Measurements from ENCODE around the gene TMEM38A.

Gene TMEM38A, protein sequence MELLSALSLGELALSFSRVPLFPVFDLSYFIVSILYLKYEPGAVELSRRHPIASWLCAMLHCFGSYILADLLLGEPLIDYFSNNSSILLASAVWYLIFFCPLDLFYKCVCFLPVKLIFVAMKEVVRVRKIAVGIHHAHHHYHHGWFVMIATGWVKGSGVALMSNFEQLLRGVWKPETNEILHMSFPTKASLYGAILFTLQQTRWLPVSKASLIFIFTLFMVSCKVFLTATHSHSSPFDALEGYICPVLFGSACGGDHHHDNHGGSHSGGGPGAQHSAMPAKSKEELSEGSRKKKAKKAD

DNA sequence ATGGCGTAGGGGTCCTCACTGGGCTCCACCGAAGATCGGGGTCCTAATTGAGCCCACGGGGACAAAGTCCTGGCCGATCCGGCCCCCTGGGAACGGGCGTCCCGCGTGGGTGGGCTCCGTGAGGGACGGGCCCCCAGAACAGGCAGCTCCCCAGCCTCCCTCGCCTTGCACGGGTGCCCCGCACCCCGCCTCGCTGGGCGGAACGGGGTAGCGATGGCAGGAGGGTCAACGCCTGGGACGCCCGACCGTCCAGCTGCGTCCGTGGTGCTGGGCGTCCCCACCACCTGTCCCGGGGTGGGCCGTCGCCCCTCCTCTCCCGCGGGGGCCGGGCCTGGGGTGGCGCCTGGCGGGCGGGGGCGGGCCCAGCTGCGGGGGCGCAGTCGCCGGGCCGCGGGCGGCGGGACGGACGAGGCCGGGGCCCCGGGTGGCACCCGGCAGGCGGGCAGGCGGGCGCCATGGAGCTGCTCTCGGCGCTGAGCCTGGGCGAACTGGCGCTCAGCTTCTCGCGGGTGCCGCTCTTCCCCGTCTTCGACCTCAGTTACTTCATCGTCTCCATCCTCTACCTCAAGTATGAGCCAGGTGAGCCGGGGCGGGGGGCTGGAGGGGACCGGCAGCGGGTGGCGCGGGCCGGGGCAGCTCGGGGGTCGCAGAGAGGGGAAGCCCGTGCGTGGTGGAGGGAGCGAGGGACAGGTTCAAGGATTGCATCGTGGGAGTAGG is at the start of gene TMEM38A:
Gene TMEM38A (plus strand): TSS at position 377 of the 717 bp plus-strand sequence. CDS start 79 bp downstream, at position 456.
- no peak for FAIRE-seq

DNA sequence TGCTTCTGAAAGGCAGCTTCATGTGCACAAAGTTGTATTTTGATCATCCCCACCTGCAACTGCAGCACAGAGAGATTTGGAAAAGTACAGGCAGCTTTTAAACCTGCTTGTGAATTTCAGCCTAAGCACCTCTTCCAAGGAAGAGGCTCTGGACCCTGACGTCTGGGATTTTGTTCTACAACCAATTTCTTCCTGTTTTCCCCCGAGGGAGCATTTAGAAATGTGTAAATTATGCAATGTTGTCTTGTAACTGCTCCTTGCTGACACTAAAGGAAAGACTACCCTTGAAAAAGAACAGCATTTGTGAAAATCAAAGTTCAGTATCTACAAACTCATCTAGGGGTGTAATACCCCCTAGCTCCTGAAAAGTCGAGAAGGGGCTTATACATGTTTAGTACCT is 48.3 kb upstream of the TMEM38A start:
- no peak for FAIRE-seq

DNA sequence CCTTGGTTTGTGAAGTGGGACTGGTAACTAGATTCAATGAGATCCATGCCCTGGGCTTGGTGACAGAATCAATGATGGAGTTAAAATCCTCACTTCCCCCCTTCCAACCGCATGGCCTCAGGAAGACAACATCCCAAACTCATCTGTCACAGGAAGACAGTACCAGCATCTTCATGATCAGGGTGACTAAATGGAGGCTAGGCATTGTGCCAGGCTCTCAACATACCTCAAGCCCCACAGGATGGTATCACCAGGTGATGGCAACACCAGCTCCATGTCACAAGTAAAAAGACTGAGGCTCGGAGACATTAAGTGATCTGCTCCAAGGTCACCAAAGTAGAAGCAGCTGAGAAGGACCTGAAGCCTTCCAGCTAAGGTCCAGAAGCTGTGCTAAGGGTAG is 47.1 kb upstream of the TMEM38A start:
- no peak for FAIRE-seq

GRCh38 chr19:16614941-16615340 is 46.0 kb upstream of the TMEM38A start:
- no peak for FAIRE-seq

DNA sequence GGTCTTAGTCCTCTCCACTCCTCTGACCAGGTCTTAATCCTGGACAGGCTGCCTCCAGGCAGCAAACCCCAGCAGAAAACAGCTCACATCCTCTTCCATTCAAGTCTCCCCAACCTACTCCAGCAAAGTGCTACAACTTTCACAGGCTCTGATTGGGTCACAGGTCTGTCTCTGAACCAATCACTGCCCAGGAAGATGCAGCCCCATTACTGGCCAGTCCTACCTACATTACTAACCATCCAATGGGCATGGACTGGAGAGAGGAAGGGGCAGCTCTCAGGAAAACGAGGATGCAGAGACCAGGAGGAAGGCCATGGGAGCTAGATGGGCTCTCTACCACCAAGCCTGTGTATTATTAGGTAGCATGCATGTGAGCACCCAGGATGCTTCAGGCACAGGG is 45.1 kb upstream of the TMEM38A start:
- FAIRE-seq: no peak

DNA sequence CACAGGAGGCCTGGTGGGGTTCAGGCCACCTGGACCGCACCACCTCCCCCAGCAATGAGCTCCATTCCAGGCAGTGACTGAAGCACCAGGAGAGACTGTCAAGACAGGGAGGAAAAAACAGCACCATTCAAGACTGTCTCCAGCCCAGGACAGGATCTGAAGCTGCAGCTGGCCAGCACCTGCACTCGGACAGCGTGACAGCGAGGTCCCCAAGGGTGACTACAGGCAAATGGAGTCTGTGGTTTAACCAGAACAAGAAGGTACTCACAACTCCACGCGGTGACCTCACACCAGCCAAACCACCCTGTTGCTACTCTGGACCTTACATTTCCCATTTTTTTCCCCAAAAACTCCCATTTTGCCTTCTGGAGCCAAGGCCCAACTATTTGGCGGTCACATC is 42.7 kb upstream of the TMEM38A start:
- no peak for FAIRE-seq

DNA sequence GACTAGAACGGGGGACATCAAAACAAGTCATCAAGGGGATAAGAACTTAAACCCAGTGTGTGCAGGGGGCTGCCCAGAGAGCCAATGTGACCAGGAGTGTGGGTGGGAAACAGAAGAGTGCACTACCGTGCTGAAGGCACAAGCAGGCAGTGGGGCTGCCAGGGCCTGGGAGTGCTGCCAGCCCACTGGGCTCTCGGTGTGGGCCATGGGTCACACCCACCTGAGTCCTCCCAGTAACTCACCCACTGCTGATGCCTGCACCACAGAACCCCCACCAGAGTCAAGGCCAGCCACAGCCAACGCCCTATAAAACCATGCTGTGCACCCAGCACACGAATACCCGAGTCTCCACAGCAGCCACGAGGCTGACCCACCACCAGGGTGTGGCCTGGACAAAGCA is 41.5 kb upstream of the TMEM38A start:
- FAIRE-seq: no peak

GRCh38 chr19:16620018-16620417 is 40.9 kb upstream of the TMEM38A start:
- no peak for FAIRE-seq

- FAIRE-seq: no peak
These were observed 40.4 kb upstream of the TMEM38A start for GRCh38 chr19:16620584-16620983.

GRCh38 chr19:16621165-16621800 is 39.7 kb upstream of the TMEM38A start:
- no peak for FAIRE-seq

- FAIRE-seq: no peak
These were observed 37.9 kb upstream of the TMEM38A start for GRCh38 chr19:16623066-16623465.

GRCh38 chr19:16623576-16623975 is 37.4 kb upstream of the TMEM38A start:
- no peak for FAIRE-seq

DNA sequence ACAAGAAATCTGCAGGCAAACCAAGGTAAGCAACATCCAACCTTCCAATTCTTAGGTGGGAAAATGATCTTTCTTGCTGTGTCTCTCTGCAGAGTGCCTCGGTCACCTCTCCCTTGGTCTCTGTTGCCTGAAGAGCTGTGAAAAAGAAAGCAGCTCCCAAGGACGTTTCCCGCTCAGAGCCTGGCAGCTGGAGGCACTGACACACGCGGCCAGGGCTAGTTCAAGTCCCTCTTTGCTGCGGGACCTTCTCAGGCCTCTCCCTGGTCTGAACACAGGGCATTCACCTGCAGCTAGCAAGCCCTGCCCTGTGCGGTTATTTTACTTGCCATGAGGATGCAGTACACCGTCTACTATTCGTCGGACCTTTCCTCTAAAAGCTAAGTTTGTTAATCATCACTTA is 36.7 kb upstream of the TMEM38A start:
- no peak for FAIRE-seq

DNA sequence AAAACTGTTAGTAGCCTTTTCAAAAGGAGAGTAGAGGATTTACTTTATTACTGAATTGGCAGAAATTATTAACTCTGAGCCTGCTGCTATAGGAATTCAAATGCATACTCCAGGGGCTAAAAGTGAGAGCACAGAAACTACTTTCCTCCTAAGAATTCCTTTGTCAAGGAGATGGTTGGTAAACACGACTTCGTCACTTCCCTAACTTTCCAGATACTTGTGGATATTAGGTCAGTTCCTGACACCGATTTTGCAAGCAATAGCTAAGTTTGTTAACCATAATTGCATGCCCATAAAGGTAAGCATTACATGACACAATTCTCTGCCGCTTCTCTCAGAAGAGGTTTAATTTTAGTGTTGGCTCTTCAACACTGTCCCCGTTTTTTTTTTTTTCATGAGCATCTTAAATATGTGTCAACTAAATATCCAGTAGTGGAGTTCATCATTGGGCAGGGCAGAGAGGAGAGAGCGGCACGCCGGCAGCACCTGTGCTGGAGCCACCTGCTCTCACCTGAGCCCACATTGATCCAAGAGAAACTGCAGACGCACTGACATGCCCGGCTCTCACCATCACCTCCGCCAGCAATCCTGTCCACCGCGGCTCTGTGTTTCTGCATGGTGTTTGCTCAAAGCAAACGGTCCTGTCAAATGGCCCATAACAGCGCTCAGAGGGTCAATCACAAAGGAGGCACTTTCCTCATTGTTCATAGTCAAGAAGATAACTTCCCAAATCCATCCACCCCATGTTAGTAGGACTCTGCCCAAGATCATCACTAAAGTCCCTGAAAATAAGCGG is 35.6 kb upstream of the TMEM38A start:
- no peak for FAIRE-seq

DNA sequence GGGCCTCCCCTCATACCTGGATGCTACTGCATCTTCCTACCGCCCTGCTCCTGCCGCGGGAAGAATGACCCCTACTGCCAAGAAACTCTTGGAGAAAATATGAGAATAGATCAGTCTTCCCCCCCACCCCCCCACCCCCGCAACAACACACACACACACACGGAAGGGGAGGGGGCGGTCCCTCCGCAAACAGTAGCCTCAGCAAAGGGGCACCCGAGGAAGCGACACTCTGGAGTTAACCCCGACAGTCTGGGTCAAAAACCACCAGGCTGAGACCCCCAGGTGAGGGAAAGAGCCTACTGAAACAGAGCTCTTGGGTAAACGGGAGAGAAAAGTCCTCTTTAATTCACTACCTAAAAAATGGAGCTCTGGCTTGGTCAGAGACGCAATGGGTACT is 34.1 kb upstream of the TMEM38A start:
- FAIRE-seq: no peak

GRCh38 chr19:16627193-16627927 is 33.6 kb upstream of the TMEM38A start:
- FAIRE-seq: no peak

- FAIRE-seq: no peak
These were observed 33.1 kb upstream of the TMEM38A start for GRCh38 chr19:16627928-16628182.

- FAIRE-seq: no peak
These were observed 32.6 kb upstream of the TMEM38A start, which contains the start of gene MED26 for GRCh38 chr19:16628183-16628983. Gene MED26, minus strand, starts transcription at chr19:16628204. Its CDS starts 261 bp downstream, at chr19:16627943.

GRCh38 chr19:16628984-16629691 is 31.8 kb upstream of the TMEM38A start:
- FAIRE-seq: no peak

DNA sequence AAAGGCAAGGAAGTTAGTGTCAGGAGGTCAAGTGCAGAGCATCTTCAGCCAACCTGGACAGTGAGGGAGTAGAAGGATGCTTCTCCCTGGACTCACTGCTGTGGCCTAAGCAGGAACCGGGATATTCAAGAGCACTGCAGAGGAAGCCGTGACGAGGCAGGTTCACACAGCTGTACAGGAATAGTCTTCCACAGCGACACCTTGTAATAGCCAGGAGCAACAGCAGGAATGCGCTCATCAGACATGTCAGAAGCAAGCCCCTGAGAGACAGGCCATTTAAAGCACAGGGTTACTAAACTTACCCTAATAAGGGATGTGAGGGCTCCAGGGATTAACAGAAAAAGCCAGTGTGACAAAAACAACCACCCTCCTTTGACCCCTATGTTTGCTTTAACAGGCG is 29.5 kb upstream of the TMEM38A start:
- FAIRE-seq: no peak

GRCh38 chr19:16637535-16637934 is 23.4 kb upstream of the TMEM38A start:
- no peak for FAIRE-seq

All from colon (tissue), 2 donors.